Hematopoietic multipotent progenitor cell treated with erythropoietin and hydrocortisone succinate and interleukin-3 and kit ligand, for 4 days (in vitro differentiated cells): Measurements from ENCODE around the gene NKX2-3.

Source experiments
- DNase-seq: peaks from one replicate; pipeline ENCODE4 v3.0.0-alpha.2; 2015

NKX2-3 gene

DNA sequence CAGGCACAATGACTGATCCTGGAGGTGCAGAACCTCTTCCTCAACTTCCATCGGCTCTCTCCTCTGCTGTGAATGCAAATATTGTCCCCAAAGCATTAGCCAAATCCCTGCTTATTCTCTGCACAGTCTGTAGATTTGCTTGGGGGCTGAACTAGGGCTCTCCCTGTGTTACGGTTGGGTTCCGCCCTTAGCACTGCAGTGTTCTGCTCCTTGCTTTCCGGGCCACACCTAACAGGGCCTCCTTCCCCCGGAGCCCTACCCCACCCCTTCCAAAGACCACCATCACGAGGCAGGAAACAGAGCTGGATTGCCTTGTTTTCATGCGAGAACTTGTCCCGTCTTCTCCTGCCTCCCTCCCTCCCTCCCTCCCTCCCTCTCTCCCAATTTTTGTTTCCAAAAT lies 50.9 kb downstream of the NKX2-3 start:
- no peak for DNase-seq
